ENCODE measurements around the gene MOB3A.

- TF ChIP-seq TAF1 (conservative IDR thresholded peaks at IDR 0.05), result no peak
- no peak for TF ChIP-seq CTCF (IDR thresholded peaks at IDR 0.05; ENCODE audit: low read depth, low read length, missing input control)
- no peak for TF ChIP-seq MAX (IDR thresholded peaks at IDR 0.05)
- no peak for TF ChIP-seq JUND (IDR thresholded peaks at IDR 0.05)
- no peak for TF ChIP-seq GABPA (IDR thresholded peaks at IDR 0.05 in 1 of 2, conservative IDR thresholded peaks at IDR 0.05 in 1 of 2)
Observed at GRCh38 chr19:2054763-2055162, 41.4 kb downstream of the MOB3A start.
